HEK293 (cell line): ENCODE results near the gene RBM26.

ENCODE experiments used
- FEZF1 ChIP-seq: fragments of 450-650 bp; formaldehyde crosslinking; IDR thresholded peaks from 2 replicates; pipeline ENCODE4 v1.5.1; 2016; ENCODE audit warnings: missing biosample characterization, missing genetic modification characterization
- HOXA7 ChIP-seq: sonication (generic); formaldehyde crosslinking; IDR thresholded peaks from 2 replicates; pipeline ENCODE4 v1.8.1; 2022; ENCODE audit warnings: missing genetic modification reagents, borderline replicate concordance
- KLF9 ChIP-seq: fragments of 450-650 bp; formaldehyde crosslinking; IDR thresholded peaks from 2 replicates; pipeline ENCODE4 v1.5.1; 2016; ENCODE audit warnings: missing biosample characterization, missing genetic modification characterization, low read depth
- OSR2 ChIP-seq: fragments of 450-650 bp; formaldehyde crosslinking; IDR thresholded peaks from 2 replicates; pipeline ENCODE4 v1.5.1; 2016; ENCODE audit warnings: missing biosample characterization, missing genetic modification characterization
- PRDM4 ChIP-seq: fragments of 450-650 bp; formaldehyde crosslinking; IDR thresholded peaks from 2 replicates; pipeline ENCODE4 v1.5.1; 2017; ENCODE audit warnings: missing biosample characterization, missing genetic modification characterization
- TRIM28 ChIP-seq: IDR thresholded peaks from 2 replicates; pipeline ENCODE4 v1.6.1; 2011; ENCODE audit warnings: low read length, control low read depth, borderline replicate concordance
- ZFHX2 ChIP-seq: fragments of 450-650 bp; formaldehyde crosslinking; conservative IDR thresholded peaks from 2 replicates; pipeline ENCODE4 v1.5.1; 2016; ENCODE audit warnings: missing biosample characterization, missing genetic modification characterization
- ZFP3 ChIP-seq: fragments of 450-650 bp; formaldehyde crosslinking; IDR thresholded peaks from 2 replicates; pipeline ENCODE4 v1.5.1; 2016; ENCODE audit warnings: low read depth, missing biosample characterization, missing genetic modification characterization
- ZFP41 ChIP-seq: fragments of 450-650 bp; formaldehyde crosslinking; IDR thresholded peaks from 2 replicates; pipeline ENCODE4 v1.5.1; 2016; ENCODE audit warnings: missing biosample characterization, missing genetic modification characterization, borderline replicate concordance
- ZNF138 ChIP-seq: fragments of 450-650 bp; formaldehyde crosslinking; IDR thresholded peaks from 2 replicates; pipeline ENCODE4 v1.5.1; 2016; ENCODE audit warnings: missing biosample characterization, missing genetic modification characterization, borderline replicate concordance
- ZNF169 ChIP-seq: fragments of 450-650 bp; formaldehyde crosslinking; IDR thresholded peaks from 2 replicates; pipeline ENCODE4 v1.5.1; 2016; ENCODE audit warnings: missing biosample characterization, missing genetic modification characterization
- ZNF175 ChIP-seq: fragments of 450-650 bp; formaldehyde crosslinking; IDR thresholded peaks from 2 replicates; pipeline ENCODE4 v1.5.1; 2016; ENCODE audit warnings: missing biosample characterization, missing genetic modification characterization
- ZNF26 ChIP-seq: fragments of 450-650 bp; formaldehyde crosslinking; IDR thresholded peaks from 2 replicates; pipeline ENCODE4 v1.5.1; 2016; ENCODE audit warnings: missing biosample characterization, missing genetic modification characterization
- ZNF266 ChIP-seq: fragments of 450-650 bp; formaldehyde crosslinking; IDR thresholded peaks from 2 replicates; pipeline ENCODE4 v1.5.1; 2016; ENCODE audit warnings: missing biosample characterization, missing genetic modification characterization, low read depth
- ZNF280C ChIP-seq: fragments of 450-650 bp; formaldehyde crosslinking; IDR thresholded peaks from 2 replicates; pipeline ENCODE4 v1.5.1; 2016; ENCODE audit warnings: missing biosample characterization, missing genetic modification characterization
- ZNF292 ChIP-seq: fragments of 450-650 bp; formaldehyde crosslinking; IDR thresholded peaks from 2 replicates; pipeline ENCODE4 v1.5.1; 2016; ENCODE audit warnings: low read depth, missing biosample characterization, missing genetic modification characterization, borderline replicate concordance
- ZNF311 ChIP-seq: fragments of 450-650 bp; formaldehyde crosslinking; IDR thresholded peaks from 2 replicates; pipeline ENCODE4 v1.5.1; 2017; ENCODE audit warnings: missing biosample characterization, missing genetic modification characterization, borderline replicate concordance
- ZNF362 ChIP-seq: fragments of 450-650 bp; formaldehyde crosslinking; IDR thresholded peaks from 2 replicates; pipeline ENCODE4 v1.5.1; 2016; ENCODE audit warnings: missing biosample characterization, missing genetic modification characterization
- ZNF366 ChIP-seq: fragments of 450-650 bp; formaldehyde crosslinking; conservative IDR thresholded peaks from 2 replicates; pipeline ENCODE4 v1.5.1; 2016; ENCODE audit warnings: missing biosample characterization, missing genetic modification characterization
- ZNF398 ChIP-seq: fragments of 450-650 bp; formaldehyde crosslinking; IDR thresholded peaks from 2 replicates; pipeline ENCODE4 v1.5.1; 2017; ENCODE audit warnings: missing biosample characterization, missing genetic modification characterization
- ZNF426 ChIP-seq: fragments of 450-650 bp; formaldehyde crosslinking; IDR thresholded peaks from 2 replicates; pipeline ENCODE4 v1.5.1; 2017; ENCODE audit warnings: missing biosample characterization, missing genetic modification characterization, mild to moderate bottlenecking, inconsistent platforms, moderate library complexity
- ZNF473 ChIP-seq: fragments of 450-650 bp; formaldehyde crosslinking; IDR thresholded peaks from 2 replicates; pipeline ENCODE4 v1.5.1; 2017; ENCODE audit warnings: missing biosample characterization, missing genetic modification characterization
- ZNF501 ChIP-seq: fragments of 450-650 bp; formaldehyde crosslinking; IDR thresholded peaks from 2 replicates; pipeline ENCODE4 v1.5.1; 2016; ENCODE audit warnings: missing biosample characterization, missing genetic modification characterization
- ZNF639 ChIP-seq: fragments of 450-650 bp; formaldehyde crosslinking; IDR thresholded peaks from 2 replicates; pipeline ENCODE4 v1.5.1; 2016; ENCODE audit warnings: missing biosample characterization, missing genetic modification characterization
- ZNF701 ChIP-seq: fragments of 450-650 bp; formaldehyde crosslinking; IDR thresholded peaks from 2 replicates; pipeline ENCODE4 v1.5.1; 2016; ENCODE audit warnings: missing biosample characterization, missing genetic modification characterization
- ZNF768 ChIP-seq: fragments of 450-650 bp; formaldehyde crosslinking; IDR thresholded peaks from 2 replicates; pipeline ENCODE4 v1.5.1; 2018; ENCODE audit warnings: missing biosample characterization, mild to moderate bottlenecking, missing genetic modification characterization
- ZNF785 ChIP-seq: fragments of 450-650 bp; formaldehyde crosslinking; IDR thresholded peaks from 2 replicates; pipeline ENCODE4 v1.5.1; 2016; ENCODE audit warnings: missing biosample characterization, missing genetic modification characterization

RBM26 gene

GRCh38 chr13:79393564-79394249 is 12.3 kb downstream of the RBM26 start (continued):
- TF ChIP-seq ZNF280C (tag by site-specific recombination): no peak
- TF ChIP-seq ZNF785 (tag by site-specific recombination): no peak
- TF ChIP-seq ZNF366 (tag by site-specific recombination): peak; percentile 50
- TF ChIP-seq ZNF398: no peak
- TF ChIP-seq ZNF473 (tag by site-specific recombination): no peak
- TF ChIP-seq ZNF639 (tag by site-specific recombination): peak; percentile 82
- no peak for TF ChIP-seq ZFP3 (tag by site-specific recombination)
- 0 out of 2 replicates have a peak, but pooled peaks have one; percentile 19 for TF ChIP-seq ZNF362 (tag by site-specific recombination)
- no peak for TF ChIP-seq ZNF26
- TF ChIP-seq ZNF501 (tag by site-specific recombination): peak; percentile 77; the same call in 1 of the 2 replicates
- no peak for TF ChIP-seq ZNF175 (tag by site-specific recombination)
- TF ChIP-seq ZNF138 (tag by site-specific recombination): no peak
- TF ChIP-seq FEZF1 (tag by site-specific recombination): peak; percentile 98
- TF ChIP-seq ZFP41 (tag by site-specific recombination): no peak
- no peak; the same call in 1 of the 2 replicates for TF ChIP-seq ZNF768 (tag by site-specific recombination)
- peak; percentile 88 for TF ChIP-seq TRIM28
- no peak for TF ChIP-seq ZNF311 (tag by site-specific recombination)
- no peak for TF ChIP-seq ZNF266 (tag by site-specific recombination)
- peak; percentile 100 for TF ChIP-seq OSR2 (tag by site-specific recombination)
- no peak for TF ChIP-seq ZNF169 (tag by site-specific recombination)
- TF ChIP-seq ZFHX2 (tag by site-specific recombination): 0 out of 2 replicates have a peak, but pooled peaks have one; percentile 12
- TF ChIP-seq HOXA7 (CRISPR knock-in tag): no peak
- no peak for TF ChIP-seq ZNF426 (tag by site-specific recombination)
- TF ChIP-seq PRDM4 (tag by site-specific recombination): peak; percentile 89
- no peak for TF ChIP-seq ZNF292 (tag by site-specific recombination)
- TF ChIP-seq ZNF701: no peak
- no peak for TF ChIP-seq KLF9 (tag by site-specific recombination)
